GM13976 (cell line): ENCODE data around the gene EXOSC9.

ENCODE experiments used
- DNase-seq: peaks from one replicate; pipeline ENCODE4 v3.0.0; 2012; ENCODE audit warnings: low spot score
- CTCF ChIP-seq: IDR thresholded peaks from 2 replicates; pipeline ENCODE4 v1.5.1; 2012; ENCODE audit warnings: borderline replicate concordance, mild to moderate bottlenecking; ENCODE audit not compliant: insufficient read depth; ENCODE audit errors: extremely low read depth, missing control alignments, control extremely low read depth
- in situ Hi-C: fragments of 300-500 bp; cut with MboI; formaldehyde crosslinking; loops from one replicate; pipeline ENCODE4 v1.12.0; 2022; ENCODE audit warnings: low sequenced_read_pairs, mixed read lengths, inconsistent platforms; ENCODE audit not compliant: unreplicated experiment

The EXOSC9 gene

GRCh38 chr4:121786221-121786620 is 14.9 kb upstream of the EXOSC9 start:
- TF ChIP-seq CTCF: no peak
- in situ Hi-C loops: no loop called here
- no peak for DNase-seq

- peak; percentile 37 for DNase-seq
- in situ Hi-C loops: no loop called here
- no peak for TF ChIP-seq CTCF
These were observed 12.2 kb upstream of the EXOSC9 start for GRCh38 chr4:121788896-121789295.

- in situ Hi-C loops: no loop called here
- DNase-seq: no peak
- TF ChIP-seq CTCF: no peak
These were observed 11.7 kb upstream of the EXOSC9 start for GRCh38 chr4:121789455-121789854.

GRCh38 chr4:121789960-121790829 is 10.9 kb upstream of the EXOSC9 start:
- DNase-seq: no peak
- in situ Hi-C loops: no loop called here
- no peak for TF ChIP-seq CTCF

- no peak for TF ChIP-seq CTCF
- DNase-seq: no peak
- in situ Hi-C loops: no loop called here
These were observed 10.1 kb upstream of the EXOSC9 start for GRCh38 chr4:121790976-121791375.

GRCh38 chr4:121791481-121791880 is 9.6 kb upstream of the EXOSC9 start:
- no peak for TF ChIP-seq CTCF
- in situ Hi-C loops: no loop called here
- DNase-seq: no peak
